Natural killer cell (primary cell): ENCODE results near the gene UBR2. TPM values are rescaled to one million over a fixed set of nuclear protein-coding genes. Genes with fewer than 3 reads are reported as not detected.
"Not testable (repeated sequence)": the region's sequence is repeated elsewhere in the genome, so short reads cannot be mapped to it uniquely, and the experiment has no call there.

Experiments used
- ATAC-seq, 3 donors: fragments of 150-1000 bp in 2 of 3; fragments of 200-7000 bp in 1 of 3; cut with Tn5 transposase; 1 replicate in 1 of 3; 2 replicates in 2 of 3; pipeline ENCODE4 v1.10.0; 2021; ENCODE audit warnings: mild to moderate bottlenecking in 2 of 3, moderate library complexity in 2 of 3
- DNase-seq, 2 donors: peaks; one replicate each; pipeline versions ENCODE4 v3.0.0 to v3.0.0-alpha.2; 2013 to 2021; ENCODE audit warnings: mixed read lengths in 1 of 2
- H3K27ac ChIP-seq: one replicate; pipeline ENCODE4 v1.5.1; 2013; ENCODE audit warnings: mild to moderate bottlenecking, low read length
- H3K27me3 ChIP-seq: one replicate; pipeline ENCODE4 v1.6.1; 2013; ENCODE audit warnings: low read length; ENCODE audit not compliant: control insufficient read depth, insufficient read depth
- H3K36me3 ChIP-seq: one replicate; pipeline ENCODE4 v1.6.1; 2013; ENCODE audit warnings: low read length; ENCODE audit not compliant: control insufficient read depth, insufficient read depth
- H3K4me1 ChIP-seq: one replicate; pipeline ENCODE4 v1.6.1; 2013; ENCODE audit warnings: low read length; ENCODE audit not compliant: control insufficient read depth, insufficient read depth
- H3K4me3 ChIP-seq: one replicate; pipeline ENCODE4 v1.5.1; 2013; ENCODE audit warnings: low read length
- H3K9me3 ChIP-seq: one replicate; pipeline ENCODE4 v1.6.1; 2013; ENCODE audit warnings: low read length; ENCODE audit not compliant: control insufficient read depth, insufficient read depth
- H3K27ac Mint-ChIP-seq, 2 donors: one replicate each; pipeline ENCODE4 v1.8.0; 2022; ENCODE audit warnings: mild to moderate bottlenecking in 2 of 2, mixed read lengths in 2 of 2, moderate library complexity in 1 of 2
- H3K27me3 Mint-ChIP-seq, 2 donors: one replicate each; pipeline ENCODE4 v1.8.0; 2022; ENCODE audit warnings: low read depth in 2 of 2, mixed read lengths in 2 of 2
- H3K36me3 Mint-ChIP-seq: one replicate; pipeline ENCODE4 v1.8.0; 2022; ENCODE audit warnings: mixed read lengths
- H3K4me1 Mint-ChIP-seq, 2 donors: one replicate each; pipeline ENCODE4 v1.8.0; 2022; ENCODE audit warnings: mixed read lengths in 2 of 2
- H3K4me3 Mint-ChIP-seq: one replicate; pipeline ENCODE4 v1.8.0; 2022; ENCODE audit warnings: mild to moderate bottlenecking, moderate library complexity, mixed read lengths
- H3K9me3 Mint-ChIP-seq, 2 donors: one replicate each; pipeline ENCODE4 v1.8.0; 2022; ENCODE audit warnings: mixed read lengths in 2 of 2
- WGBS: methylation state at CpG from one replicate; pipeline ENCODE4 v1.1.7; 2013; ENCODE audit warnings: missing lambda C conversion rate; ENCODE audit not compliant: insufficient coverage; 5-methylcytosine and 5-hydroxymethylcytosine counted together
- intact Hi-C: fragments of 100-400 bp; cut with micrococcal nuclease; formaldehyde crosslinking; loops from one replicate; pipeline ENCODE4 v1.14.2; 2022
- total RNA-seq, 4 donors: library from RNA; stranded (reverse); fragments of 120-200 nt in 1 of 4; gene quantifications; one replicate each; pipeline versions ENCODE4 v1.2.3 to v1.2.4, GENCODE V29; 2013 to 2022
- TF ChIP-seq, protein P1 (sequence below): fragments of 200-600 bp; IDR thresholded peaks from one replicate; pipeline ENCODE4 v1.8.0; 2022; ENCODE audit warnings: antibody characterized with exemption

UBR2 gene
- total RNA-seq, 3 donors from 2014 or later (not counting 1 experiment from before 2014, with no cell fraction given), result 44.9 to 57.3 (median 53.2) TPM

DNA sequence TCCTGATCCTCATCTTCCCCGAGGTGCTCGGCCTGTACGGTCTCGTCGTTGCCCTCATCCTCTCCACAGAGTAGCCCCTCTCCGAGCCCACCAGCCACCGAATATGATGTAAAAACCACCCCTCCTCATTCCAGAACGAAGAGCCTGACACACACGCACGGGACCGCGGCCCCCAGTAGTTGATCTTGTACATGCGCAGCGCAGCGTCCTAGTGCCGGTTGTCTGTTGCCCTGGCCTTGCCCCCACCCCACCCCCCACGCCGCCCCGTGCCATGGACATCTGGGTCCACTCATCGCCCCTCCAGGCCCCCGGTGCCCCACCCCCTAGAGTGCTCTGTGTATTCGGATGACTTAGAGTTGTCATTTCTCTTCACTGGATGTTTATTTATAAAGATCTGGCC lies 163.8 kb downstream of the UBR2 start:
- no peaks in the 10 kb centered on the region for H3K9me3 Mint-ChIP-seq
- no peak for ATAC-seq
- Histone ChIP-seq H3K4me3 (no peak overlapping the region), H3K4me1 (peaks cover 8% of the 10 kb centered on the region), H3K9me3 (no peaks in the 10 kb centered on the region), H3K27me3 (no peaks in the 10 kb centered on the region), H3K27ac (no peak overlapping the region), H3K36me3 (no peaks in the 10 kb centered on the region)
- H3K36me3 Mint-ChIP-seq, result no peaks in the 10 kb centered on the region
- no peaks in the 10 kb centered on the region for H3K27me3 Mint-ChIP-seq
- DNase-seq, result no peak
- TF ChIP-seq, protein P1, sequence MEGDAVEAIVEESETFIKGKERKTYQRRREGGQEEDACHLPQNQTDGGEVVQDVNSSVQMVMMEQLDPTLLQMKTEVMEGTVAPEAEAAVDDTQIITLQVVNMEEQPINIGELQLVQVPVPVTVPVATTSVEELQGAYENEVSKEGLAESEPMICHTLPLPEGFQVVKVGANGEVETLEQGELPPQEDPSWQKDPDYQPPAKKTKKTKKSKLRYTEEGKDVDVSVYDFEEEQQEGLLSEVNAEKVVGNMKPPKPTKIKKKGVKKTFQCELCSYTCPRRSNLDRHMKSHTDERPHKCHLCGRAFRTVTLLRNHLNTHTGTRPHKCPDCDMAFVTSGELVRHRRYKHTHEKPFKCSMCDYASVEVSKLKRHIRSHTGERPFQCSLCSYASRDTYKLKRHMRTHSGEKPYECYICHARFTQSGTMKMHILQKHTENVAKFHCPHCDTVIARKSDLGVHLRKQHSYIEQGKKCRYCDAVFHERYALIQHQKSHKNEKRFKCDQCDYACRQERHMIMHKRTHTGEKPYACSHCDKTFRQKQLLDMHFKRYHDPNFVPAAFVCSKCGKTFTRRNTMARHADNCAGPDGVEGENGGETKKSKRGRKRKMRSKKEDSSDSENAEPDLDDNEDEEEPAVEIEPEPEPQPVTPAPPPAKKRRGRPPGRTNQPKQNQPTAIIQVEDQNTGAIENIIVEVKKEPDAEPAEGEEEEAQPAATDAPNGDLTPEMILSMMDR, result no peak
- 96% methylated on average over 20 of the region's 22 CpGs for WGBS
- peak overlapping the region; percentile 59 for H3K4me3 Mint-ChIP-seq
- intact Hi-C loops, result loop anchor here (5.0 kb wide), 1 partner anchor 55 kb away; the partner anchor contains the start of gene BICRAL
- peak overlapping the region; percentile 90 for H3K27ac Mint-ChIP-seq
- peaks cover 19 to 20% of the 10 kb centered on the region in 2 donors for H3K4me1 Mint-ChIP-seq

- TF ChIP-seq, protein P1, result no peak
- Mint-ChIP-seq H3K4me1 (peaks cover 19 to 20% of the 10 kb centered on the region in 2 donors), H3K4me3 (no peak overlapping the region), H3K27ac (no peak overlapping the region), H3K27me3 (peaks cover 0 to 2% of the 10 kb centered on the region in 2 donors), H3K9me3 (no peaks in the 10 kb centered on the region), H3K36me3 (no peaks in the 10 kb centered on the region)
- WGBS, result 92% methylated on average over 2 of the region's 3 CpGs
- Histone ChIP-seq H3K9me3 (no peaks in the 10 kb centered on the region), H3K4me1 (peaks cover 8% of the 10 kb centered on the region), H3K27ac (no peak overlapping the region), H3K4me3 (no peak overlapping the region), H3K27me3 (no peaks in the 10 kb centered on the region), H3K36me3 (no peaks in the 10 kb centered on the region)
- ATAC-seq, result no peak
- DNase-seq, result no peak
- intact Hi-C loops, result loop anchor here (5.0 kb wide), 1 partner anchor 53 kb away; the partner anchor contains the start of gene BICRAL
Measured at GRCh38 chr6:42729731-42730130, 165.9 kb downstream of the UBR2 start.

GRCh38 chr6:42733867-42734481 lies 170.1 kb downstream of the UBR2 start:
- H3K27me3 ChIP-seq, H3K4me3 ChIP-seq, H3K9me3 Mint-ChIP-seq, H3K4me3 Mint-ChIP-seq, H3K9me3 ChIP-seq, H3K27me3 Mint-ChIP-seq, intact Hi-C loops, DNase-seq, H3K27ac ChIP-seq, H3K4me1 ChIP-seq, H3K36me3 ChIP-seq, H3K27ac Mint-ChIP-seq, H3K36me3 Mint-ChIP-seq, ATAC-seq, H3K4me1 Mint-ChIP-seq: not testable (repeated sequence)
- 96% methylated on average over 11 of the region's 13 CpGs for WGBS

DNA sequence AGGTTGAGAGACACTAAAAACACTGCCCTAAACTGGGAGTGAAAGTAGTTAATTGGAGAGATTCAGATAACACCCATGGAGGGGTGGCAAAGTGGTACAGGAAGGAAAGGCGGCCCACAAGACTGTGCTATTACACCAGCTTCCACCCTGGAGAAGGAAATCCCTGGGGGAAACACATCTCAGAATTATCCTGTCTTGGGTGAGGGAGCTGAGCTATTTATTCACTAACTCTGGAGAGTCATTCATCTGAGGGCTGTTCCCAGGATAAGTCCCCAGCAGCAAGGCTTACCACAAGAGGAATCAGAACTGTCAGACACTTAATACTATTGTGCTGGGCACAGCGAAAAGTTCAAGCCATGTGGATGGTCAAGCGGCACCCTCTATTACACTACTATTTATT lies 172.1 kb downstream of the UBR2 start:
- Histone ChIP-seq H3K4me3 (no peak overlapping the region), H3K27ac (no peak overlapping the region), H3K9me3 (no peaks in the 10 kb centered on the region), H3K4me1 (no peaks in the 10 kb centered on the region), H3K36me3 (no peaks in the 10 kb centered on the region), H3K27me3 (no peaks in the 10 kb centered on the region)
- Mint-ChIP-seq H3K27me3 (peaks cover 0 to 2% of the 10 kb centered on the region in 2 donors), H3K36me3 (no peaks in the 10 kb centered on the region), H3K4me1 (no peaks in the 10 kb centered on the region), H3K27ac (no peak overlapping the region), H3K9me3 (no peaks in the 10 kb centered on the region), H3K4me3 (no peak overlapping the region)
- intact Hi-C loops, result no loop called here
- ATAC-seq (no peak), DNase-seq (no peak)
- WGBS, result 96% methylated on average over 3 of the region's 3 CpGs
- TF ChIP-seq, protein P1, result no peak
